HepG2 (cell line): ENCODE data around the gene PSMD12. TPM values are rescaled to one million over a fixed set of nuclear protein-coding genes. Genes with fewer than 3 reads are reported as not detected.

Experiments used
- CHCHD3 ChIP-seq: sonication (generic); formaldehyde crosslinking; IDR thresholded peaks from 2 replicates; pipeline ENCODE4 v1.8.0; 2022; ENCODE audit warnings: mild to moderate bottlenecking, missing genetic modification reagents, moderate library complexity
- ETV5 ChIP-seq: IDR thresholded peaks from 2 replicates; pipeline ENCODE4 v1.6.1; 2018; ENCODE audit warnings: missing biosample characterization, missing genetic modification reagents, inconsistent platforms, borderline replicate concordance
- KLF16 ChIP-seq, 2 experiments: sonication (generic) in 1 of 2; formaldehyde crosslinking in 1 of 2; IDR thresholded peaks; 2 replicates each; pipeline versions ENCODE4 v1.6.1 to v1.8.0; 2016 to 2023; ENCODE audit warnings: missing genetic modification reagents in 2 of 2, missing compliant biosample characterization in 1 of 2
- MZF1 ChIP-seq: sonication (generic); formaldehyde crosslinking; IDR thresholded peaks from 2 replicates; pipeline ENCODE4 v1.8.1; 2023; ENCODE audit warnings: mild to moderate bottlenecking, missing genetic modification reagents, borderline replicate concordance
- POGZ ChIP-seq: sonication (generic); formaldehyde crosslinking; IDR thresholded peaks from 2 replicates; pipeline ENCODE4 v1.4.0; 2020; ENCODE audit warnings: mild to moderate bottlenecking, missing genetic modification reagents
- RBFOX2 ChIP-seq: fragments of 200-400 bp; formaldehyde crosslinking; IDR thresholded peaks from 2 replicates; pipeline ENCODE4 v1.6.1; 2017; ENCODE audit warnings: low read depth, mild to moderate bottlenecking, low read length
- RFX5 ChIP-seq: IDR thresholded peaks from 2 replicates; pipeline ENCODE4 v1.6.1; 2011; ENCODE audit warnings: low read depth, low read length, improper control_type of control experiment
- TCF12 ChIP-seq, 2 experiments: fragments of 450-650 bp in 1 of 2; sonication (generic) in 1 of 2; formaldehyde crosslinking in 1 of 2; IDR thresholded peaks; 2 replicates each; pipeline versions ENCODE4 v1.6.1 to v1.8.0; 2017 to 2022; ENCODE audit warnings: antibody characterized with exemption in 1 of 2, mild to moderate bottlenecking in 1 of 2, missing genetic modification reagents in 1 of 2, moderate library complexity in 1 of 2
- ZBTB20 ChIP-seq: sonication (generic); formaldehyde crosslinking; IDR thresholded peaks from 2 replicates; pipeline ENCODE4 v1.8.1; 2023; ENCODE audit warnings: missing genetic modification reagents, low read depth, mild to moderate bottlenecking, borderline replicate concordance
- ZBTB7B ChIP-seq: sonication (generic); formaldehyde crosslinking; IDR thresholded peaks from 2 replicates; pipeline ENCODE4 v1.4.0; 2020; ENCODE audit warnings: missing genetic modification reagents
- ZNF747 ChIP-seq: sonication (generic); formaldehyde crosslinking; IDR thresholded peaks from 2 replicates; pipeline ENCODE4 v1.8.1; 2023; ENCODE audit warnings: missing genetic modification reagents, mild to moderate bottlenecking, borderline replicate concordance
- ZNF768 ChIP-seq: sonication (generic); formaldehyde crosslinking; IDR thresholded peaks from 2 replicates; pipeline ENCODE4 v1.4.0; 2020; ENCODE audit warnings: missing genetic modification reagents
- ZNF841 ChIP-seq: sonication (generic); formaldehyde crosslinking; IDR thresholded peaks from 2 replicates; pipeline ENCODE4 v1.8.1; 2023; ENCODE audit warnings: missing genetic modification reagents, borderline replicate concordance
- ZNF883 ChIP-seq: sonication (generic); formaldehyde crosslinking; IDR thresholded peaks from 2 replicates; pipeline ENCODE4 v1.5.1; 2020; ENCODE audit warnings: mild to moderate bottlenecking, missing genetic modification reagents; ENCODE audit errors: not compliant biosample characterization
- polyA plus RNA-seq, 8 experiments: library from polyadenylated mRNA; depleted of rRNA in 3 of 8; stranded (reverse) in 7 of 8; unstranded in 1 of 8; fragments of >200 nt; fragmentation: Illumina TruSeq in 4 of 8; extraction: Trizol in 4 of 8; gene quantifications; 2 replicates each; pipeline versions ENCODE4 v1.2.1 to v1.2.3, GENCODE V29; 2011 to 2016; ENCODE audit warnings: low read depth in 4 of 8, missing spikeins in 1 of 8, mixed read lengths in 1 of 8; ENCODE audit not compliant: insufficient read depth in 1 of 8
- total RNA-seq, 5 experiments: library from RNA; depleted of rRNA; stranded (reverse); fragments of >200 nt; fragmentation: Illumina TruSeq; extraction: Trizol; gene quantifications; 2 replicates each; pipeline ENCODE4 v1.2.3, GENCODE V29; 2016; ENCODE audit warnings: low read depth in 1 of 5
- TF ChIP-seq, protein P1 (sequence below): sonication (generic); formaldehyde crosslinking; IDR thresholded peaks from 2 replicates; pipeline ENCODE4 v1.4.0; 2020; ENCODE audit warnings: mild to moderate bottlenecking, missing genetic modification reagents, borderline replicate concordance
- TF ChIP-seq, protein P2 (sequence below): sonication (generic); formaldehyde crosslinking; IDR thresholded peaks from 2 replicates; pipeline ENCODE4 v1.5.0; 2020; ENCODE audit warnings: missing genetic modification reagents, mild to moderate bottlenecking, borderline replicate concordance
- TF ChIP-seq, protein P3 (sequence below): fragments of 450-650 bp; IDR thresholded peaks from 2 replicates; pipeline ENCODE4 v1.6.1; 2016
- TF ChIP-seq, protein P4 (sequence below): sonication (generic); formaldehyde crosslinking; IDR thresholded peaks from 2 replicates; pipeline ENCODE4 v1.8.1; 2023; ENCODE audit warnings: missing genetic modification reagents, inconsistent platforms, borderline replicate concordance

The PSMD12 gene
- total and polyA plus RNA-seq, 2 of the 13 experiments (the other 11 are each of a cell fraction or from before 2014, with no cell fraction given) = 27.4 to 71.7 TPM

DNA sequence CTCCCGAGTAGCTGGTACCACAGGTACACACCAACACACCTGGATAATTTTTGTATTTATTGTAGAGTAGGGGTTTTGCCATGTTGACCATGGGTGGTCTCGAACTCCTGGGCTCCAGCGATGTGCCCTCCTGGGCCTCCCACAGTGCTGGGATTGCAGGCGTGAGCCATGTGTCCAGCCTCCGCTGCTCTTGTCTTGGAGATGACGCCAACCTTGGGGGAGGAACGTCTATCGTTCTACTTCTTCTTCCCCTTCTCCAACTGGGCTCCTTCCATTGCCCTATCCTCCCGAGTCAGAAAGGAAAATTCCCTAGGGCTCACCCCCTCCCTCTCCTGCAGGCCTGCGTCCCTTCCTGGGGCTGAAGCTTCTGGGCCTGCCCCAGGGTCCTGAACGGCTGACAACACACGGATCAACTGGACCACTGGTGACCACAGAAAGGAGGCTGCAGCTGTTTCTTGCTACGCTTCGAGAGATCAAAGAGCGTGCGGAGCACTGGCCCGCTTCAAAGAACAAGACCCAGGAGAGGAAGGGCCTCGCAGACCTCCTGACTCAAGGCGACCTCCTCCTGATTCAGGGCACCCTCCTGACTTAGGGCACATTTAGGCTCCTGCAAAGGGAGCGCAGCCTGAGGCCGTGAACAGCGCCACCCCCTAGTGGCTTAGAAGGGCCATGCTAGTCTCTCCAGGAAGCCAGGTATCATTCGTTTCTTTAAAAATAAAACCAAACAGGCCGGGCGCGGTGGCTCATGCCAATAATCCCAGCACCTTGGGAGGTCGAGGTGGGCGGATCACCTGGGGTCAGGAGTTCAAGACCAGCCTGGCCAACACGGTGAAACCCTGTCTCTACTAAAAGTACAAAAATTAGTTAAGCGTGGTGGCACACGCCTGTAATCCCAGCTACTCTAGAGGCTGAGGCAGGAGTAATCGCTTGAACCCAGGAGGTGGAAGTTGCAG, 72.8 kb downstream of the PSMD12 start (continued):
- TF ChIP-seq, protein P1, sequence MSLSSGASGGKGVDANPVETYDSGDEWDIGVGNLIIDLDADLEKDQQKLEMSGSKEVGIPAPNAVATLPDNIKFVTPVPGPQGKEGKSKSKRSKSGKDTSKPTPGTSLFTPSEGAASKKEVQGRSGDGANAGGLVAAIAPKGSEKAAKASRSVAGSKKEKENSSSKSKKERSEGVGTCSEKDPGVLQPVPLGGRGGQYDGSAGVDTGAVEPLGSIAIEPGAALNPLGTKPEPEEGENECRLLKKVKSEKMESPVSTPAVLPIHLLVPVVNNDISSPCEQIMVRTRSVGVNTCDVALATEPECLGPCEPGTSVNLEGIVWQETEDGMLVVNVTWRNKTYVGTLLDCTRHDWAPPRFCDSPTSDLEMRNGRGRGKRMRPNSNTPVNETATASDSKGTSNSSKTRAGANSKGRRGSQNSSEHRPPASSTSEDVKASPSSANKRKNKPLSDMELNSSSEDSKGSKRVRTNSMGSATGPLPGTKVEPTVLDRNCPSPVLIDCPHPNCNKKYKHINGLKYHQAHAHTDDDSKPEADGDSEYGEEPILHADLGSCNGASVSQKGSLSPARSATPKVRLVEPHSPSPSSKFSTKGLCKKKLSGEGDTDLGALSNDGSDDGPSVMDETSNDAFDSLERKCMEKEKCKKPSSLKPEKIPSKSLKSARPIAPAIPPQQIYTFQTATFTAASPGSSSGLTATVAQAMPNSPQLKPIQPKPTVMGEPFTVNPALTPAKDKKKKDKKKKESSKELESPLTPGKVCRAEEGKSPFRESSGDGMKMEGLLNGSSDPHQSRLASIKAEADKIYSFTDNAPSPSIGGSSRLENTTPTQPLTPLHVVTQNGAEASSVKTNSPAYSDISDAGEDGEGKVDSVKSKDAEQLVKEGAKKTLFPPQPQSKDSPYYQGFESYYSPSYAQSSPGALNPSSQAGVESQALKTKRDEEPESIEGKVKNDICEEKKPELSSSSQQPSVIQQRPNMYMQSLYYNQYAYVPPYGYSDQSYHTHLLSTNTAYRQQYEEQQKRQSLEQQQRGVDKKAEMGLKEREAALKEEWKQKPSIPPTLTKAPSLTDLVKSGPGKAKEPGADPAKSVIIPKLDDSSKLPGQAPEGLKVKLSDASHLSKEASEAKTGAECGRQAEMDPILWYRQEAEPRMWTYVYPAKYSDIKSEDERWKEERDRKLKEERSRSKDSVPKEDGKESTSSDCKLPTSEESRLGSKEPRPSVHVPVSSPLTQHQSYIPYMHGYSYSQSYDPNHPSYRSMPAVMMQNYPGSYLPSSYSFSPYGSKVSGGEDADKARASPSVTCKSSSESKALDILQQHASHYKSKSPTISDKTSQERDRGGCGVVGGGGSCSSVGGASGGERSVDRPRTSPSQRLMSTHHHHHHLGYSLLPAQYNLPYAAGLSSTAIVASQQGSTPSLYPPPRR (CRISPR knock-in tag) = 0 out of 2 replicates have a peak, but pooled peaks have one; percentile 20
- TF ChIP-seq TCF12 (IDR thresholded peaks at IDR 0.05) = no peak
- TF ChIP-seq TCF12 (CRISPR knock-in tag; IDR thresholded peaks at IDR 0.05) = no peak
- TF ChIP-seq ETV5 (CRISPR knock-in tag) = peak; percentile 33; the same call in 1 of the 2 replicates
- no peak for TF ChIP-seq ZBTB20
- TF ChIP-seq, protein P2, sequence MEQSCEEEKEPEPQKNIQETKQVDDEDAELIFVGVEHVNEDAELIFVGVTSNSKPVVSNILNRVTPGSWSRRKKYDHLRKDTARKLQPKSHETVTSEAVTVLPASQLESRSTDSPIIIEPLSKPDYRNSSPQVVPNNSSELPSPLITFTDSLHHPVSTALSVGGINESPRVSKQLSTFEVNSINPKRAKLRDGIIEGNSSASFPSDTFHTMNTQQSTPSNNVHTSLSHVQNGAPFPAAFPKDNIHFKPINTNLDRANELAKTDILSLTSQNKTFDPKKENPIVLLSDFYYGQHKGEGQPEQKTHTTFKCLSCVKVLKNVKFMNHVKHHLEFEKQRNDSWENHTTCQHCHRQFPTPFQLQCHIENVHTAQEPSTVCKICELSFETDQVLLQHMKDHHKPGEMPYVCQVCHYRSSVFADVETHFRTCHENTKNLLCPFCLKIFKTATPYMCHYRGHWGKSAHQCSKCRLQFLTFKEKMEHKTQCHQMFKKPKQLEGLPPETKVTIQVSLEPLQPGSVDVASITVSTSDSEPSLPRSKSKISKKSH (CRISPR knock-in tag) = no peak
- no peak for TF ChIP-seq RFX5
- TF ChIP-seq MZF1 (CRISPR knock-in tag) = no peak
- TF ChIP-seq ZNF747 (CRISPR knock-in tag) = no peak
- TF ChIP-seq RBFOX2 = no peak
- TF ChIP-seq, protein P3, sequence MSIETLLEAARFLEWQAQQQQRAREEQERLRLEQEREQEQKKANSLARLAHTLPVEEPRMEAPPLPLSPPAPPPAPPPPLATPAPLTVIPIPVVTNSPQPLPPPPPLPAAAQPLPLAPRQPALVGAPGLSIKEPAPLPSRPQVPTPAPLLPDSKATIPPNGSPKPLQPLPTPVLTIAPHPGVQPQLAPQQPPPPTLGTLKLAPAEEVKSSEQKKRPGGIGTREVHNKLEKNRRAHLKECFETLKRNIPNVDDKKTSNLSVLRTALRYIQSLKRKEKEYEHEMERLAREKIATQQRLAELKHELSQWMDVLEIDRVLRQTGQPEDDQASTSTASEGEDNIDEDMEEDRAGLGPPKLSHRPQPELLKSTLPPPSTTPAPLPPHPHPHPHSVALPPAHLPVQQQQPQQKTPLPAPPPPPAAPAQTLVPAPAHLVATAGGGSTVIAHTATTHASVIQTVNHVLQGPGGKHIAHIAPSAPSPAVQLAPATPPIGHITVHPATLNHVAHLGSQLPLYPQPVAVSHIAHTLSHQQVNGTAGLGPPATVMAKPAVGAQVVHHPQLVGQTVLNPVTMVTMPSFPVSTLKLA = no peak
- TF ChIP-seq, protein P4, sequence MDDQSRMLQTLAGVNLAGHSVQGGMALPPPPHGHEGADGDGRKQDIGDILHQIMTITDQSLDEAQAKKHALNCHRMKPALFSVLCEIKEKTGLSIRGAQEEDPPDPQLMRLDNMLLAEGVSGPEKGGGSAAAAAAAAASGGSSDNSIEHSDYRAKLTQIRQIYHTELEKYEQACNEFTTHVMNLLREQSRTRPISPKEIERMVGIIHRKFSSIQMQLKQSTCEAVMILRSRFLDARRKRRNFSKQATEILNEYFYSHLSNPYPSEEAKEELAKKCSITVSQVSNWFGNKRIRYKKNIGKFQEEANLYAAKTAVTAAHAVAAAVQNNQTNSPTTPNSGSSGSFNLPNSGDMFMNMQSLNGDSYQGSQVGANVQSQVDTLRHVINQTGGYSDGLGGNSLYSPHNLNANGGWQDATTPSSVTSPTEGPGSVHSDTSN (CRISPR knock-in tag) = no peak
- peak; percentile 71; the same call in 1 of the 2 replicates for TF ChIP-seq ZBTB7B (CRISPR knock-in tag)
- TF ChIP-seq ZNF768 = peak; percentile 9; the same call in 1 of the 2 replicates
- 0 out of 4 replicates have a peak, but pooled peaks of 1 of the 2 experiments have one; percentile 25 for TF ChIP-seq KLF16 (CRISPR knock-in tag; IDR thresholded peaks at IDR 0.05)
- TF ChIP-seq ZNF883 = peak; percentile 42
- no peak for TF ChIP-seq CHCHD3 (CRISPR knock-in tag)
- no peak for TF ChIP-seq POGZ (CRISPR knock-in tag)
- no peak for TF ChIP-seq ZNF841 (CRISPR knock-in tag)
